Effector CD8-positive, alpha-beta T cell (primary cell): Measurements from ENCODE around the gene RFWD3.
"Not testable (repeated sequence)": the region's sequence is repeated elsewhere in the genome, so short reads cannot be mapped to it uniquely, and the experiment has no call there.

ENCODE experiments used
- DNase-seq: peaks from one replicate; lab custom pipeline; 2025; lab: John Stamatoyannopoulos, UW

RFWD3 gene

GRCh38 chr16:74667255-74667700 is 601 bp upstream of the RFWD3 start:
- DNase-seq: peak; percentile 3

DNA sequence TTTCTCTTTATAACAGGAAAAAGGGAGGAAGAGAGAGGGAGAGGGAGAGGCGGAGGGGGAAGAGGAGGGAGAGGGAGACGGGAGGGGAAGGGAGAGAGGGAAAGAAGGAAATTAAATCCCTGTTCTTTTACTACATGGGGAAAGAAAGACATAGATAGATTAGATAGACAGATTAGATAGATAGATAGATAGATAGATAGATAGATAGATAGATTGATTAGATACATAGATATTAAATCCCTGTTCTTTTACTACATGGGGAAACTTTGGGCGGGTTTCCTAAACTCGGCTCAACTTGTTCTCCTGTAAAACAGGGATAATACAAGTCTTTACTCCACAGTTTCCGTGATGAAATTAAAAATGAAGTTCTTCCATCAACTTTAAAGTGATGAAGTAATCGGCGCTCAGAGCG is 661 bp downstream of the RFWD3 start:
- DNase-seq: no peak

- DNase-seq: no peak
Observed at GRCh38 chr16:74661064-74661463, 5.6 kb downstream of the RFWD3 start.

DNA sequence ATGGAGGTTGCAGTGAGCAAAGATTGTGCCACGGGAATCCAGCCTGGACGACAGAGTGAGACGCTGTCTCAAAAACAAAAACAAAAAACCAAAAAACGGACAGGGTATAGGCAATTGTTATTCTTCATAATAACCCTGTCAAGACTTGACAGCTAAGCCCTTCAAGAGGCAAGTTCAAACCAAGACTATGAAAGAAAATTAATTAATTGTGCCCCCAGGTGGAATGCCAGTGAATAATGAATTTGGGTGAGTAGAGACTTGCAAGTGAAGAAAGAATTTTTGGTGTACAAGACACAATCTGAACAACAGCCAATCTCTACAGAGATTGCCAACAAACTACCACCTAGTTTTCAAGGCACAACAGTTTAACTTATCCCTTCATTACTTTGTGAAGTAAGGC is 6.3 kb downstream of the RFWD3 start:
- DNase-seq: no peak

- no peak for DNase-seq
Observed at GRCh38 chr16:74659041-74659440, 7.6 kb downstream of the RFWD3 start.

DNA sequence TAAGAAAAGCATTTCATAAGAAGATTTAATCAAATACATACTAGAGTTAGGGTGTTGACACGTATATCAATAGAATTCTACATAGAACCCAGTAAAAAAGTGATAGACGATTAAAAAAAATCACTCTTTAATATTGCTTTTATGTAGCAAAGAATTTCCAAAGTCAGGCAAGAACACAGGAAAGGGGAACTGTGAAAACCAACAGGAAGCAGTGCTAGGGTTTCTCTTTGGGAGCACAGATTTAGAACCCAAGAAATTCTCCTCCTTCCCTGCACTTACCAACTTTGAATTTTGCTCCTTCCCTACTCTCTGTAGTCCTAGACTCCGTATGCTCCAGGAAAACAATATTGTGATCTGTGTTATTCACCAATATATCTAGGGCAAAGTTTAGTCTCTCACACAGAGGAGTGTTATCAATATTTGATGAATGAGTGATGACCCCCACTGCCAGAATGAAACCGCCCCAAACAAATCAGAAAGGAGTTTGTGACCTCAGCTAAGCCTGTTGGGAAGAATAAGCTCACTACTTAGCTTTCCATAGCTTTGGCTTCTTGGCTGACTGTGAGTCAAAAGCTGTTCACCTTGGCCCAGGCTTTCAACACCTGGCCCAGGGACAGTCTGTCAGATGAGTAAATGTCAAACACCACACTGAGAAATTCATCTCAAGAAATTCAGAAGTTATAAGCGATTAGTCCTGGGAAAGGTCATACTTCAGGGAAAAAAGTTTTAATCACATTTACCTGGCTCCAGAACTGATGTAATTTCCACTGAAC is 8.6 kb downstream of the RFWD3 start:
- DNase-seq: no peak

GRCh38 chr16:74654536-74655050 is 12.1 kb downstream of the RFWD3 start:
- DNase-seq: no peak

- DNase-seq: not testable (repeated sequence)
Observed at GRCh38 chr16:74652883-74653282, 13.8 kb downstream of the RFWD3 start.

DNA sequence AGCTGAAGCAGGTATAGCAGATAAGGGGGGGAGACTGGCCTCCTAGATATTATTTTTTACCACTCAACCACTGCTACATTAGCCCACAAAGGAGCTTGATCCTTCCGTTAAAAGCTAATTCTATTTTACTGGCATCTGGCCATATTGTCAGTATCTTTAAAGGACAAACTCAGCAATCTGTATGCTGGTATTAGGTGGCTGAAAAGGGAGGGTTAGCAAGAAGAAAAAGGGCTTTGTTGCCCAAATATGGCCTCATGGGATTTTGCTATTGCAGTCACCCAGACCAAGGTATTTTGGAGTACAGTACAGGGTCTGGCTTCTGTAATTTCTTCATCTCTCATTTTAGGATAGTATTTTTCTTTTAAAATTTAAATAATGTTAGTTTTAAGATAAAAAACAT is 14.4 kb downstream of the RFWD3 start:
- DNase-seq: no peak

DNA sequence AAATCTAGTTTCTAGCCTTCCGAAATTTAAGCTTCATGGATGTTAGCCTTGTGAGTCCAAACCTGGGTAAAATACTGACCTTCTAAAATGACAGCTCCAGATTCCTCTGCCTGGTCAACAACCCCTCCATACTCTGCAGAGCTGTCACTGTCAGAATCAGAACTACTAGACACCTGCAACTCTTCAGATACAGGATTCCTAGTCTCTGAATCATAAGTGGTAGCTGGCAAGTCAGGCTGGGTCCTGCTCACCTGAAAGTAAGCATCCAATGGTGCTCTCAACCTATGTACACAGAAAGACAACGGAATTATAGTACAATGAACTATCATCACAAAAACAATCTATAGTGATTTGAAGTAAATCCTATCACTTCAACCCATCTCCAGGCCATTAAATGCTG is 14.8 kb downstream of the RFWD3 start:
- no peak for DNase-seq

GRCh38 chr16:74650966-74651567 is 15.6 kb downstream of the RFWD3 start:
- no peak for DNase-seq

GRCh38 chr16:74649839-74650504 is 16.7 kb downstream of the RFWD3 start:
- no peak for DNase-seq

GRCh38 chr16:74641969-74642368 is 24.7 kb downstream of the RFWD3 start:
- DNase-seq: no peak

GRCh38 chr16:74637742-74638453 is 28.8 kb downstream of the RFWD3 start:
- no peak for DNase-seq

GRCh38 chr16:74635303-74635702 is 31.4 kb downstream of the RFWD3 start:
- DNase-seq: no peak

GRCh38 chr16:74633686-74634085 is 33.0 kb downstream of the RFWD3 start:
- DNase-seq: no peak

GRCh38 chr16:74627506-74628220 is 39.0 kb downstream of the RFWD3 start:
- DNase-seq: no peak

DNA sequence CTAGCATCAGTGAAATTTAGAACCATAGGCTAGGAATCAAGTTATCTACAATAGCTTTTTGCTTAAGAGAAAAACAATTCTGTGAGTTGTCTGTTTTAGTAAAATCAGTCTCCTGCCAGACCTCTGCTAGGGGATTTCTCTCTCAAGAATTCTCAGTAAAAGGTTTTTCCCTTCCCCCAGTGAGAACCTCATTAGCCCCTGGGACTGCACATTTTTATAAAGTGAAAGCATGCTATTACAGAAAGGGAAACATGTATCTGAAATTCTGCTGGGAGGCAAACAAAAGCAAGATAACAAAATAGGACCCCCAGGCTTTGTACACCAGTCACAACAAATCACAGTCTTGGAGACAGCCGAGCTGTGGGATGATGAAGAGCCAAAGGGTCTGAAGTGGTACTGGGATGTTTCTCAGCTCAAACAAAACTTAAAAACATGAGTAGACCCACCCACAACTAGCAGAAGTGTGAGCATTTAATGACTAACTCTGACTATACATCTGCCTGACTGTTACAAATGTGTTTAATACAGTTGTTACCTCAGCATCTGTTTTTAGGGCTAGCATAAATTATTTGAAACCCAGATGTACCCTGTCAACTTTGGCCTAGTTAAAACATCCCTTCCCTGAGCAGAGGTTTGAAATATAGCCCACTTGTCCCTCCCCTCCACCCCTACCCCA is 39.8 kb downstream of the RFWD3 start:
- no peak for DNase-seq

DNA sequence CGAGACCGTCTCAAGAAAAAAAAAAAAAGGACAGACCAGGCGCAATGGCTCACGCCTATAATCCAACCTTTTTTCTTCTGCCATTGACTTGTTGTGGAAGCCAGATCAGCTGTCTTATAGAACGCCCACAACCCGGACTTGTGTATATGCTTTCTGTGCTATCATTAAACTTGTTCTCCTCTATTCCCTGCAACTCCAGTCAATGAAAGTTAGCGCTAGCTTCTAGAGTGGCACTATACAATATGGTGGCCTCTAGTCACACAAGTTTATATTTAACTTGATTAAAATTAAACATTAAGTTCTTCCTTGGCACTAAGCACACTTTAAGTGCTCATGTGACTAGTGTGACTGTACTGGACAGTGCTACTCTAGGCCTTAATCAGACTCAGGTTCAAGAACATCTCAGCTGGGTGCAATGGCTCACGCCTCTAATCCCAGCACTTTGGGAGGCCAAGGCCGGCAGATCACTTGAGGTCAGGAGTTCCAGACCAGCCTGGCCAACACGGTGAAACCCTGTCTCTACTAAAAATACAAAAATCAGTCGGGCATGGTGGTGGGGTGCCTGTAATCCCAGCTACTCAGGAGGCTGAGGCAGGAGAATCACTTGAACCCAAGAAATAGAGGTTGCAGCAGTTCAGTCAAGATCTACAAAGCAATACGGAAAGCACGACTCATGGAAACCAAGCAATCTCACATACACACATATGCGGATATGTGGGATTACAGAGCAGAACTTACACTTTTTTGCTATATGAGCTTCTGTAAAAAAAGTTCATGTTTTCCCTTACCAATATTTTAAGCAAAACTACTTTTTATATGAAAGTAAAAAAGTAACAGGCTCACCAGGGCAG is 41.0 kb downstream of the RFWD3 start:
- DNase-seq: no peak

DNA sequence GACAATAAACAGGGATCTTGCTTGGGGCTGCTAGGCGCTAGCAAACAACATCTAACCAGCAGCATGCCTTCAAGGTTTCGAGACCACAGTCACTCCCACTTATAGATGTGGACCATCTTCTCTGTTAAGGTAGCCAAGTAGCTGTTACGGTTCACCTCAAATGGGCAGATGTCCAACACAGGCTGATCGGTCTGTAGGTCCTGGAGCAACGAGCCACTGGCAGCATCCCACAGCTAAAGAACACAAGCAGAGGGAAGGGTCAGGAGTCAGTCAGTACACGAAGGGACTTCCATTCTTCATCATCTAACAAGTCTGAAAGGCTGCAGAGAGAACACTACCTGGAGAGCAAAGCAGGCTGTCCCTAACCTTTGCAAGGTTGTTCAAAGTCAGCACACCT is 42.8 kb downstream of the RFWD3 start:
- DNase-seq: no peak
